Natural killer cell treated with Interleukin-12 subunit alpha and Interleukin-12 subunit beta and Interleukin-15 and Interleukin-18, amount 100 ng/mL, for 72 hours (primary cell): ENCODE measurements around the gene PRCD. TPM values are rescaled to one million over a fixed set of nuclear protein-coding genes. Genes with fewer than 3 reads are reported as not detected.

Source experiments
- ATAC-seq, 2 donors: fragments of 150-1000 bp; cut with Tn5 transposase in 1 of 2; sonication (Bioruptor Pico), chemical (Tn5 transposase) in 1 of 2; 2 replicates each; pipeline ENCODE4 v1.10.0; 2021
- DNase-seq: peaks from one replicate; pipeline ENCODE4 v3.0.0; 2022; ENCODE audit warnings: low spot score
- H3K27ac Mint-ChIP-seq, 2 donors: 1 replicate in 1 of 2; 2 replicates in 1 of 2; pipeline ENCODE4 v1.8.0; 2022; ENCODE audit warnings: mixed read lengths in 2 of 2, mild to moderate bottlenecking in 1 of 2, moderate library complexity in 1 of 2
- H3K27me3 Mint-ChIP-seq, 2 donors: 1 replicate in 1 of 2; 2 replicates in 1 of 2; pipeline ENCODE4 v1.8.0; 2022; ENCODE audit warnings: mixed read lengths in 2 of 2
- H3K36me3 Mint-ChIP-seq: one replicate; pipeline ENCODE4 v1.8.0; 2022; ENCODE audit warnings: mixed read lengths
- H3K4me1 Mint-ChIP-seq, 2 donors: 1 replicate in 1 of 2; 2 replicates in 1 of 2; pipeline ENCODE4 v1.8.0; 2022; ENCODE audit warnings: low read depth in 2 of 2, mixed read lengths in 2 of 2, mild to moderate bottlenecking in 1 of 2
- H3K4me3 Mint-ChIP-seq: one replicate; pipeline ENCODE4 v1.8.0; 2022; ENCODE audit warnings: mixed read lengths
- H3K9me3 Mint-ChIP-seq: 2 replicates; pipeline ENCODE4 v1.8.0; 2022; ENCODE audit warnings: mixed read lengths
- total RNA-seq, 2 donors: library from RNA; stranded (reverse); gene quantifications; one replicate each; pipeline ENCODE4 v1.2.3, GENCODE V29; 2022

The PRCD gene
- total RNA-seq: under 1 TPM in 1 of 2 donors, not detected in 1; 0.78 TPM

DNA sequence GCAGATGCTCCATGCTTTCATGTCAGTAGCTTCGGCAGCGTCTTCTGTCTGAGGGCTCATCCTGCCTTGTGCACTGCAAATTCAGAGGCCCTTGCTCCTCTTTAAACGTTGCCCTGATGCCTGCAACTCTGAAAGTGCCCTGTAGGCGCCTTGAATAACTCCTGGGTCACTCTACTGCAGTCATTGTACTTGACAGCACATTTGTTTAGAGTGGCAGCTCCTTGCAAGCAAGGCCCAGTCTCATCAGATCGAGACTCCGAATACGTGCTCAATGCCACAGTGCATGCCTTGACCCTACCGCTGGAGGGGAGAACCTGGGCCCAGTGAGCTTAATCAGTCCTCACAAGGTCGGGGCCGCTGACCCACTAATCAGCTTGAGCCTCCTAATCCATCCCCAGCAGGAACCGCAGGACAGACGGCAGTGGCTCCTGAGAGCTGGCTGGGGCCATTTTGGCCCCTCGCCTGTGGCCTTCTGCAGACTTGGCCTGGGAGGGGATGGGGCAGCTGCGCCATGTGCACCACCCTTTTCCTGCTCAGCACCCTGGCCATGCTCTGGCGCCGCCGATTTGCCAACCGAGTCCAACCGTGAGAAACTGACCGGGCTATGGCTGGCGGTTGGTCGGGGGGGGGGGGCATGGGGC, at the start of gene PRCD:
TSS of gene PRCD (plus strand) at position 414 of the 641 bp plus-strand sequence. CDS start at position 512, 98 bp downstream.
- peaks cover 11 to 19% of the 10 kb centered on the region in 2 donors for H3K27me3 Mint-ChIP-seq
- H3K27ac Mint-ChIP-seq: peak within 1 kb of the TSS in 1 of 2 donors; percentile 51
- H3K36me3 Mint-ChIP-seq: no peaks in the 10 kb centered on the region
- peak within 1 kb of the TSS; percentile 38 for H3K4me3 Mint-ChIP-seq
- no peak for ATAC-seq
- H3K4me1 Mint-ChIP-seq: peaks cover 18 to 34% of the 10 kb centered on the region in 2 donors
- H3K9me3 Mint-ChIP-seq: no peaks in the 10 kb centered on the region
- DNase-seq: no peak

GRCh38 chr17:76490112-76490710, 49.6 kb upstream of the PRCD start:
- Mint-ChIP-seq H3K4me3 (no peak overlapping the region), H3K9me3 (no peaks in the 10 kb centered on the region), H3K27me3 (no peaks in the 10 kb centered on the region), H3K4me1 (peaks cover 34 to 54% of the 10 kb centered on the region in 2 donors), H3K27ac (peak overlapping the region; percentile 100), H3K36me3 (no peaks in the 10 kb centered on the region)
- ATAC-seq: no peak
- DNase-seq: no peak

DNA sequence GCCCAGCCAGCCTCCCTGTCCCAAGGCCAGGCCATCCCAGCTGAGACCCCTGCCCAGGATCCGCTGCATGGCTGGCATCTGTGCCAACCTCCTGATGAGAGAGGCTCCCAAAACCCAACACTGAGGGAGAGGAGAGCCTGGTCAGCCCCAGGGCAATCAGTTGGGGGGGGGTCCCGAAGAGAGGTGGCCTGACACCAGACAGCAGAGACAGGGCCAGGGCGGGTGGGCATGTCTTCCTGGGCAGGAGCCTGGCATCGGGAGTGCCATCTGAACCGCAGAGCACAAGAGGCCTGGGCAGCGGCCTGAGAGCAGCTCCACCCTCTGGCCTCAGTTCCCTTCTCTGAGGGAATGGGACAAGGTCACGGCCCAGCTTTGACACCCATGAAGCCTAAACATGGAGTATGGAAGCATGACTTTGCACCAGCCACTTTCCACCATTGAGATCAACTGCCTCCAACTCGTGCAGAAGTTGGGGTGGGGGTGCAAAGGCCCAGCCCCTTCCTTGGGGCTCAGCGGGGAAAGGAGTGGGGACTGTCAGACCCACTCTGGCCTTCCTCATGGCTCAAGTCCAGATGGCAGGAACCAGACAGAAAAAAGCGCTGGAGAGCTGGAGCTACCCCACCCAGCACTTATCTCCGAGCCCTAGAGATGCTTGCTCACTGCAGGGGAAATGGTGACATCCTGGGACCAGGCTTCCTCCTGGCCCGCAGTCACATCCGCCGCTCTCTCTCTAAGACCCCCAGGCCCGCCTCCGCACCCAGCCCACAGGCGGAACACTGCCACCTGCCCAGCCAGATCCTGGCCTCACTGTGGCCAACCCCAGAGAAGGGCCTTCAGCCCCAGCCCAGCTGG, 48.3 kb upstream of the PRCD start:
- ATAC-seq: peak; percentile 0 to 8

GRCh38 chr17:76492123-76492988, 47.5 kb upstream of the PRCD start:
- H3K36me3 Mint-ChIP-seq: no peaks in the 10 kb centered on the region
- peaks cover 44 to 64% of the 10 kb centered on the region in 2 donors for H3K4me1 Mint-ChIP-seq
- ATAC-seq: peak; percentile 38 to 53
- H3K9me3 Mint-ChIP-seq: no peaks in the 10 kb centered on the region
- H3K4me3 Mint-ChIP-seq: peak overlapping the region; percentile 97
- DNase-seq: peak; percentile 77
- H3K27me3 Mint-ChIP-seq: no peaks in the 10 kb centered on the region
- peak overlapping the region; percentile 100 for H3K27ac Mint-ChIP-seq

More for the DNA sequence above, 48.3 kb upstream of the PRCD start:
- Mint-ChIP-seq H3K4me3 (peak overlapping the region; percentile 97), H3K9me3 (no peaks in the 10 kb centered on the region), H3K4me1 (peaks cover 36 to 57% of the 10 kb centered on the region in 2 donors), H3K27me3 (no peaks in the 10 kb centered on the region), H3K27ac (peak overlapping the region; percentile 100), H3K36me3 (no peaks in the 10 kb centered on the region)
- DNase-seq: no peak

DNA sequence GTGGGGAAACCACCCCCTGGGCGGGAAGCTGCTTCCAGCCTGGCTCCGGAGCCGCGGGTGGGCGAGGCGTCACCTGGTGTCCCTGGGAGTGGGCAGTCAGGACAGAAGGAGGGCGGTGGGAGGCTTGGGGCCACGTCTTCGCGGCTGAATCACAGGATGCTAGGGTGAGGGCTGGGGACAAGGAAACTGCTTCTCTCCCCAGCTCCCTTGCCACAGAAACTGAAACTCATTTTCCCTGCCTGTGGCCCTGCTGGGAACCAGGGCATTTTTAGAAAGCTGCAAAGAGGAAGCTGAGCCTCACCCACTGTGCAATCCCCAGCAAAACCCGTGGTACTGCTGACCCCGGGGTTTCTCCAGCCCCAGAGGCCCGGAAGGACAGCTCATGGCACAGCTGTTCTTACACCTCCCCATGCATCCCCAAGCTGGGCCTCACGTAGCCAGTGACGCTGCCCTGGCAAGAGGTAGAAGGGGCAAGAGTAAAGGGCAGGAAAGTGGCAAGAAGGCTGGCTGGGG, 46.8 kb upstream of the PRCD start:
- no peaks in the 10 kb centered on the region for H3K9me3 Mint-ChIP-seq
- no peaks in the 10 kb centered on the region for H3K27me3 Mint-ChIP-seq
- H3K27ac Mint-ChIP-seq: peak overlapping the region; percentile 100
- no peaks in the 10 kb centered on the region for H3K36me3 Mint-ChIP-seq
- ATAC-seq (peak; percentile 87 to 91), DNase-seq (peak; percentile 96)
- peak overlapping the region; percentile 97 for H3K4me3 Mint-ChIP-seq
- peaks cover 46 to 67% of the 10 kb centered on the region in 2 donors for H3K4me1 Mint-ChIP-seq

- H3K36me3 Mint-ChIP-seq: no peaks in the 10 kb centered on the region
- no peaks in the 10 kb centered on the region for H3K27me3 Mint-ChIP-seq
- H3K4me3 Mint-ChIP-seq: peak overlapping the region; percentile 97
- ATAC-seq (peak; percentile 45 to 52), DNase-seq (peak; percentile 85)
- no peaks in the 10 kb centered on the region for H3K9me3 Mint-ChIP-seq
- peak overlapping the region; percentile 100 for H3K27ac Mint-ChIP-seq
- H3K4me1 Mint-ChIP-seq: peaks cover 52 to 72% of the 10 kb centered on the region in 2 donors
These were observed 46.2 kb upstream of the PRCD start for GRCh38 chr17:76493505-76494167.

GRCh38 chr17:76495663-76496400, 44.0 kb upstream of the PRCD start:
- Mint-ChIP-seq H3K27ac (peak overlapping the region; percentile 100), H3K4me3 (peak overlapping the region; percentile 93), H3K9me3 (no peaks in the 10 kb centered on the region), H3K27me3 (no peaks in the 10 kb centered on the region), H3K4me1 (peaks cover 68 to 72% of the 10 kb centered on the region in 2 donors), H3K36me3 (no peaks in the 10 kb centered on the region)
- DNase-seq: no peak
- ATAC-seq: no peak

DNA sequence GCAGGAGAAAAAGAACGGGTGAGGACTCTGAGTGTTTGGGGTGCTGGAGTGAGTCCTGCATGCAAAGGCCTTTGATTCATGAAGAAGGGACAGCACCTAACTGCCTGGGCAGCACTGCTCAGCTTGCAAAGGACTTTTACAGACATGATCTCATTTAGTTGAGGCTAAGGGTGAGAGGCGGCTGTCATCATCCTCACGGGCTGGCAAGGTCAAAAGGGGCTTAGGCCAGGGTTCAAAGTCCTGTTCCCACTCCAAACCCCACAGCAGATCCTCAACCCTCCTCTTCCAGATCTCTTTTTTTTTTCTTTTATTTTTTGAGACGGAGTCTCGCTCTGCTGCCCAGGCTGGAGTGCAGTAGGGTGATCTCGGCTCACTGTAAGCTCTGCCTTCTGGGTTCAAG, 43.4 kb upstream of the PRCD start:
- Mint-ChIP-seq H3K4me1 (peaks cover 70 to 71% of the 10 kb centered on the region in 2 donors), H3K27me3 (no peaks in the 10 kb centered on the region), H3K36me3 (no peaks in the 10 kb centered on the region), H3K27ac (peak overlapping the region; percentile 100), H3K9me3 (no peaks in the 10 kb centered on the region), H3K4me3 (peak overlapping the region; percentile 93)
- ATAC-seq (no peak), DNase-seq (no peak)

- H3K4me3 Mint-ChIP-seq: peak overlapping the region; percentile 93
- peaks cover 67 to 71% of the 10 kb centered on the region in 2 donors for H3K4me1 Mint-ChIP-seq
- H3K36me3 Mint-ChIP-seq: no peaks in the 10 kb centered on the region
- no peaks in the 10 kb centered on the region for H3K27me3 Mint-ChIP-seq
- no peaks in the 10 kb centered on the region for H3K9me3 Mint-ChIP-seq
- no peak for ATAC-seq
- DNase-seq: no peak
- peak overlapping the region; percentile 100 for H3K27ac Mint-ChIP-seq
These were observed 42.2 kb upstream of the PRCD start for GRCh38 chr17:76497699-76497978.

DNA sequence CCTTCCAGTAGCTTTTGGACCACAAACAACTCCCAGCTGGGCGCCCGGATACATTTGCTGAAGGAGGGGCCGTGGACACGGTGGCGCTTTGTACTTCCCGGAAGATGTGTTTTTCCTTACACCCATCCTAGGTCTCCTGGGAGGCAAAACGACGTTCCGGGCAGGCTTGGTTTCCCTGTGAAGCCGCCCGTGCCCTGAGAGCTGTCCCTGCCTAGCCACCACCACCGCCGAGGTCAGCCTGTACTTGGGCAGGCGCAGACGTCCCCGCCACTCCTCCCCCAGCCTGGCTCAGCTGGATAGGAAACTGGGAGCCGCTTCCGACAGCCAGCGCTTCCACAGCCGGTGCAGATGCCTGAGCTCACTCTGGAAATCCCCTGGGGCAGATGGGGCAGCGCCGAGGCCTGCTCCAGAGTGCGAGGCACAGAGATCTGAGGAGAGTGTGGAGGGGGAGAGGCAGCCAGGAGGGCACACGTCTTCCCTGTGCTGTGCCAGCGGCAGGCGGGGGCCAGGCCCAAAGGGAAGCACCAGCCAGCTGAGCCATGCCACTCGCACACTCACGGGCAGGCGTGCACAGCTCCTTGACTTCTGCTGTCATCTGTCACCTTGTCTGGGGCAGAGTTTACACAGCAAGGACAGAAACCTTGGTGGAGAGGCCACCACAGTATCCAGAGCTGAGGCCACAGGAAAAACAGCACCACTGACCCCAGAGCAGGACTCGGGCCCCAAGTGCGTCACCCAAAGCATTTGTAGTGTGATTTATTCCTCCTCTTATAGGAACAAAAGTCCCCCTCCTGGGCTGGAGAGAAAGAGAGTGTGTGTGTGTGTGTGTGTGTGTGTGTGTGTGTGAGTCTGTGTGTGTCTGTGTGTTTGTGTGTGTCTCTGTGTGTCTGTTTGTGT, 41.6 kb upstream of the PRCD start:
- no peaks in the 10 kb centered on the region for H3K9me3 Mint-ChIP-seq
- peaks cover 64 to 68% of the 10 kb centered on the region in 2 donors for H3K4me1 Mint-ChIP-seq
- no peak for DNase-seq
- no peaks in the 10 kb centered on the region for H3K36me3 Mint-ChIP-seq
- no peaks in the 10 kb centered on the region for H3K27me3 Mint-ChIP-seq
- H3K27ac Mint-ChIP-seq: peak overlapping the region; percentile 100
- ATAC-seq: no peak
- H3K4me3 Mint-ChIP-seq: peak overlapping the region; percentile 93

GRCh38 chr17:76498876-76499251, 41.0 kb upstream of the PRCD start:
- no peak for ATAC-seq
- H3K27me3 Mint-ChIP-seq: no peaks in the 10 kb centered on the region
- H3K4me3 Mint-ChIP-seq: peak overlapping the region; percentile 93
- no peaks in the 10 kb centered on the region for H3K9me3 Mint-ChIP-seq
- peaks cover 58 to 62% of the 10 kb centered on the region in 2 donors for H3K4me1 Mint-ChIP-seq
- H3K36me3 Mint-ChIP-seq: no peaks in the 10 kb centered on the region
- peak overlapping the region; percentile 100 for H3K27ac Mint-ChIP-seq
- no peak for DNase-seq
